HG03575 (cell line): ENCODE data around the gene MEI1.

Source experiments
- ATAC-seq: cut with Tn5 transposase; IDR thresholded peaks from one replicate; pipeline ENCODE4 v1.9.1; 2021; ENCODE audit not compliant: unreplicated experiment, insufficient number of reproducible peaks, low FRiP score; ENCODE audit errors: extremely low read depth

MEI1 gene

GRCh38 chr22:41846268-41846987 lies 147.1 kb downstream of the MEI1 start:
- ATAC-seq: no peak

DNA sequence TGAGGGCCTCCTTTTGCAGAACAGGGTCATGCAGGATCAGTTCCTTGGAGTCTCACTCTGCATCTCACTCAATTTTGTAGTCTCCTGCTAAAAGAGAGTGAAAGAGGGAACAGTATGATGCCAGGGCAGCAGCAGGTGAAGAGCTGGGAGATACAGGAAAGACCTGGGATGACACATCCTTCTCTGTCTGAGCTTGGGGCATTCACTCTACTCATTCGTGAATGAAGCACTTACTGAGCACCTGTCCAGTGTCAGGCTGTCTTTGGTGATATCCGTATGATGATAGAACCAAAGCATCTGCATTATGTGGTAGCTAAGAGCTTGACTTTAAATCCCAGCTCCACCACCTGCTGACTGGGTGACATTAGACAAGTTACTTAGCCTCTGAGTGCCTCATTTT lies 148.0 kb downstream of the MEI1 start:
- ATAC-seq: no peak

- ATAC-seq: no peak
These were observed 149.2 kb downstream of the MEI1 start for GRCh38 chr22:41848468-41848867.
